ENCODE data around the gene RGS12. TPM values are rescaled to one million over a fixed set of nuclear protein-coding genes. Genes with fewer than 3 reads are reported as not detected.

Gene RGS12
- total RNA-seq, 1 experiment from 2014 or later: 36.6 TPM

GRCh38 chr4:3315566-3315965 lies 22.7 kb downstream of the RGS12 start:
- TF ChIP-seq EZH2 (IDR thresholded peaks at IDR 0.05; ENCODE audit: low read depth): no peak
- no peak for TF ChIP-seq CTCF (conservative IDR thresholded peaks at IDR 0.05)
- H3K4me3 ChIP-seq: no peak overlapping the region
- H2AFZ ChIP-seq: no peak overlapping the region
- H3K4me1 ChIP-seq (replicated peaks; ENCODE audit: insufficient read depth): peaks cover 23% of the 10 kb centered on the region
- H3F3A ChIP-seq (ENCODE audit: insufficient read depth, low read depth): peaks cover 12% of the 10 kb centered on the region; the same call in 1 of the 2 replicates
- BruUV-seq (replicated peaks): no TSS peak
- POLR2A ChIA-PET (ENCODE audit: unreplicated experiment): no interaction called here
- no peak for DNase-seq
- H4K20me1 ChIP-seq (ENCODE audit: insufficient read depth): 0 out of 2 replicates have a peak, but pooled peaks cover 3% of the 10 kb centered on the region
- no peaks in the 10 kb centered on the region for H3K9me2 ChIP-seq (ENCODE audit: insufficient read depth)
- H3K27ac ChIP-seq: no peak overlapping the region
- intact Hi-C loops (cut with micrococcal nuclease; ENCODE audit: unreplicated experiment): no loop called here
- no peaks in the 10 kb centered on the region for H3K27me3 ChIP-seq (ENCODE audit: insufficient read depth, low read depth)
- H3K36me3 ChIP-seq (ENCODE audit: low read depth): no peaks in the 10 kb centered on the region
- H3K4me2 ChIP-seq: no peak overlapping the region
- no peaks in the 10 kb centered on the region for H3K9me3 ChIP-seq (ENCODE audit: insufficient read depth, low read depth)
- H3K79me2 ChIP-seq (ENCODE audit: low read depth): peaks cover 3% of the 10 kb centered on the region; the same call in 1 of the 2 replicates
- CTCF ChIA-PET: no interaction called here

GRCh38 chr4:3316146-3316545 lies 23.3 kb downstream of the RGS12 start:
- Histone ChIP-seq H3K4me2 (no peak overlapping the region), H3K36me3 (ENCODE audit: low read depth) (no peaks in the 10 kb centered on the region), H3K9me2 (ENCODE audit: insufficient read depth) (no peaks in the 10 kb centered on the region), H3K4me3 (no peak overlapping the region), H3K27ac (no peak overlapping the region), H3K9me3 (ENCODE audit: insufficient read depth, low read depth) (no peaks in the 10 kb centered on the region), H3K4me1 (replicated peaks; ENCODE audit: insufficient read depth) (peaks cover 19% of the 10 kb centered on the region), H3K79me2 (ENCODE audit: low read depth) (peaks cover 3% of the 10 kb centered on the region; the same call in 1 of the 2 replicates), H2AFZ (no peak overlapping the region), H3K27me3 (ENCODE audit: insufficient read depth, low read depth) (no peaks in the 10 kb centered on the region), H3F3A (ENCODE audit: insufficient read depth, low read depth) (peaks cover 12% of the 10 kb centered on the region; the same call in 1 of the 2 replicates), H4K20me1 (ENCODE audit: insufficient read depth) (0 out of 2 replicates have a peak, but pooled peaks cover 3% of the 10 kb centered on the region)
- ChIA-PET POLR2A (ENCODE audit: unreplicated experiment) (no interaction called here), CTCF (no interaction called here)
- no TSS peak for BruUV-seq (replicated peaks)
- intact Hi-C loops (cut with micrococcal nuclease; ENCODE audit: unreplicated experiment): no loop called here
- no peak for TF ChIP-seq CTCF (conservative IDR thresholded peaks at IDR 0.05)
- no peak for TF ChIP-seq EZH2 (IDR thresholded peaks at IDR 0.05; ENCODE audit: low read depth)
- DNase-seq: no peak

- Histone ChIP-seq H3K9me3 (ENCODE audit: insufficient read depth, low read depth) (no peaks in the 10 kb centered on the region), H2AFZ (no peak overlapping the region), H3K36me3 (ENCODE audit: low read depth) (no peaks in the 10 kb centered on the region), H4K20me1 (ENCODE audit: insufficient read depth) (no peaks in the 10 kb centered on the region), H3K27me3 (ENCODE audit: insufficient read depth, low read depth) (no peaks in the 10 kb centered on the region), H3F3A (ENCODE audit: insufficient read depth, low read depth) (peaks cover 4% of the 10 kb centered on the region; the same call in 1 of the 2 replicates), H3K4me2 (no peak overlapping the region), H3K79me2 (ENCODE audit: low read depth) (peaks cover 3% of the 10 kb centered on the region; the same call in 1 of the 2 replicates), H3K27ac (no peak overlapping the region), H3K4me1 (replicated peaks; ENCODE audit: insufficient read depth) (peaks cover 9% of the 10 kb centered on the region), H3K9me2 (ENCODE audit: insufficient read depth) (no peaks in the 10 kb centered on the region), H3K4me3 (no peak overlapping the region)
- no TSS peak for BruUV-seq (replicated peaks)
- intact Hi-C loops (cut with micrococcal nuclease; ENCODE audit: unreplicated experiment): no loop called here
- ChIA-PET POLR2A (ENCODE audit: unreplicated experiment) (no interaction called here), CTCF (no interaction called here)
- no peak for DNase-seq
- TF ChIP-seq CTCF (conservative IDR thresholded peaks at IDR 0.05): no peak
- no peak for TF ChIP-seq EZH2 (IDR thresholded peaks at IDR 0.05; ENCODE audit: low read depth)
Measured at GRCh38 chr4:3317011-3317655, 24.3 kb downstream of the RGS12 start.

Data from PC-9 (cell line).